Measurements from ENCODE around the gene GCGR. TPM values are rescaled to one million over a fixed set of nuclear protein-coding genes. Genes with fewer than 3 reads are reported as not detected.

The GCGR gene
- total RNA-seq, 1 donor from 2014 or later: not detected

GRCh38 chr17:81819708-81820107, 15.8 kb downstream of the GCGR start:
- Histone ChIP-seq H3K79me2 (ENCODE audit: insufficient read depth, low read length) (peaks cover 3% of the 10 kb centered on the region), H3K27ac (ENCODE audit: low read depth, low read length) (no peak overlapping the region), H2AFZ (ENCODE audit: low read depth, low read length) (no peak overlapping the region), H3K36me3 (ENCODE audit: insufficient read depth, low read length) (no peaks in the 10 kb centered on the region), H3K9me3 (ENCODE audit: insufficient read depth, low read depth, low read length) (no peaks in the 10 kb centered on the region), H3K4me3 (ENCODE audit: insufficient read depth, low read depth, low read length) (no peak overlapping the region), H3K4me1 (ENCODE audit: insufficient read depth, low read length) (no peaks in the 10 kb centered on the region), H3K4me2 (ENCODE audit: low read length) (no peak overlapping the region), H3K9ac (ENCODE audit: low read length) (no peak overlapping the region), H3K27me3 (ENCODE audit: insufficient read depth, low read length) (peaks cover 4% of the 10 kb centered on the region), H4K20me1 (ENCODE audit: insufficient read depth, low read length) (peaks cover 10% of the 10 kb centered on the region)
- Mint-ChIP-seq H3K27ac (ENCODE audit: unreplicated experiment) (no peak overlapping the region), H3K4me3 (ENCODE audit: unreplicated experiment) (no peak overlapping the region), H3K36me3 (ENCODE audit: low read depth, unreplicated experiment) (no peaks in the 10 kb centered on the region), H3K27me3 (ENCODE audit: low read depth, unreplicated experiment) (peaks cover 15% of the 10 kb centered on the region), H3K9me3 (ENCODE audit: unreplicated experiment) (no peaks in the 10 kb centered on the region), H3K4me1 (ENCODE audit: low read depth, unreplicated experiment) (peaks cover 4% of the 10 kb centered on the region)
- TF ChIP-seq EZH2 (IDR thresholded peaks at IDR 0.05; ENCODE audit: insufficient read depth, low read length) (no peak), CTCF (IDR thresholded peaks at IDR 0.05; ENCODE audit: insufficient read depth, low read depth, low read length) (no peak)
- FAIRE-seq: no peak
- DNase-seq (ENCODE audit: low read depth): no peak

GRCh38 chr17:81821147-81821546, 17.2 kb downstream of the GCGR start:
- Histone ChIP-seq H3K4me1 (ENCODE audit: insufficient read depth, low read length) (no peaks in the 10 kb centered on the region), H2AFZ (ENCODE audit: low read depth, low read length) (no peak overlapping the region), H3K79me2 (ENCODE audit: insufficient read depth, low read length) (peaks cover 16% of the 10 kb centered on the region), H3K27me3 (ENCODE audit: insufficient read depth, low read length) (peaks cover 4% of the 10 kb centered on the region), H4K20me1 (ENCODE audit: insufficient read depth, low read length) (peaks cover 24% of the 10 kb centered on the region), H3K4me3 (ENCODE audit: insufficient read depth, low read depth, low read length) (no peak overlapping the region), H3K9me3 (ENCODE audit: insufficient read depth, low read depth, low read length) (no peaks in the 10 kb centered on the region), H3K9ac (ENCODE audit: low read length) (no peak overlapping the region), H3K36me3 (ENCODE audit: insufficient read depth, low read length) (no peaks in the 10 kb centered on the region), H3K4me2 (ENCODE audit: low read length) (no peak overlapping the region), H3K27ac (ENCODE audit: low read depth, low read length) (no peak overlapping the region)
- Mint-ChIP-seq H3K4me3 (ENCODE audit: unreplicated experiment) (no peak overlapping the region), H3K27ac (ENCODE audit: unreplicated experiment) (no peak overlapping the region), H3K27me3 (ENCODE audit: low read depth, unreplicated experiment) (peaks cover 15% of the 10 kb centered on the region), H3K4me1 (ENCODE audit: low read depth, unreplicated experiment) (peaks cover 4% of the 10 kb centered on the region), H3K9me3 (ENCODE audit: unreplicated experiment) (no peaks in the 10 kb centered on the region), H3K36me3 (ENCODE audit: low read depth, unreplicated experiment) (no peaks in the 10 kb centered on the region)
- no peak for DNase-seq (ENCODE audit: low read depth)
- no peak for FAIRE-seq
- TF ChIP-seq CTCF (IDR thresholded peaks at IDR 0.05; ENCODE audit: insufficient read depth, low read depth, low read length): no peak

GRCh38 chr17:81821603-81822311, 17.8 kb downstream of the GCGR start:
- Histone ChIP-seq H2AFZ (ENCODE audit: low read depth, low read length) (no peak overlapping the region), H3K27ac (ENCODE audit: low read depth, low read length) (no peak overlapping the region), H3K9me3 (ENCODE audit: insufficient read depth, low read depth, low read length) (no peaks in the 10 kb centered on the region), H3K9ac (ENCODE audit: low read length) (no peak overlapping the region), H3K36me3 (ENCODE audit: insufficient read depth, low read length) (no peaks in the 10 kb centered on the region), H4K20me1 (ENCODE audit: insufficient read depth, low read length) (peaks cover 26% of the 10 kb centered on the region), H3K4me2 (ENCODE audit: low read length) (no peak overlapping the region), H3K27me3 (ENCODE audit: insufficient read depth, low read length) (peaks cover 4% of the 10 kb centered on the region), H3K4me1 (ENCODE audit: insufficient read depth, low read length) (no peaks in the 10 kb centered on the region), H3K4me3 (ENCODE audit: insufficient read depth, low read depth, low read length) (no peak overlapping the region), H3K79me2 (ENCODE audit: insufficient read depth, low read length) (peaks cover 18% of the 10 kb centered on the region)
- DNase-seq (ENCODE audit: low read depth) (no peak), FAIRE-seq (no peak)
- Mint-ChIP-seq H3K4me3 (ENCODE audit: unreplicated experiment) (no peak overlapping the region), H3K27me3 (ENCODE audit: low read depth, unreplicated experiment) (peaks cover 11% of the 10 kb centered on the region), H3K9me3 (ENCODE audit: unreplicated experiment) (no peaks in the 10 kb centered on the region), H3K36me3 (ENCODE audit: low read depth, unreplicated experiment) (no peaks in the 10 kb centered on the region), H3K27ac (ENCODE audit: unreplicated experiment) (no peak overlapping the region), H3K4me1 (ENCODE audit: low read depth, unreplicated experiment) (peaks cover 4% of the 10 kb centered on the region)
- TF ChIP-seq CTCF (IDR thresholded peaks at IDR 0.05; ENCODE audit: insufficient read depth, low read depth, low read length) (no peak), EZH2 (IDR thresholded peaks at IDR 0.05; ENCODE audit: insufficient read depth, low read length) (no peak)

Measured in astrocyte (in vitro differentiated cells and primary cell).